H1 (cell line): ENCODE measurements around the gene AGPAT2. TPM values are rescaled to one million over a fixed set of nuclear protein-coding genes. Genes with fewer than 3 reads are reported as not detected.

ENCODE experiments used
- BACH1 ChIP-seq: IDR thresholded peaks from 2 replicates; pipeline ENCODE4 v1.6.1; 2012; ENCODE audit warnings: low read length, improper control_type of control experiment
- CHD7 ChIP-seq: fragments of 300-600 bp; sonication (generic); IDR thresholded peaks from 2 replicates; pipeline ENCODE4 v1.7.1; 2012; ENCODE audit warnings: low read length, moderate library complexity, mild to moderate bottlenecking, inconsistent platforms; ENCODE audit not compliant: insufficient replicate concordance
- HDAC6 ChIP-seq: IDR thresholded peaks from one replicate; pipeline ENCODE4 v1.7.1; 2012; ENCODE audit warnings: low read depth, mild to moderate bottlenecking, inconsistent platforms, low read length, moderate library complexity
- POLR2AphosphoS5 ChIP-seq: IDR thresholded peaks from 2 replicates; pipeline ENCODE4 v1.6.1; 2011; ENCODE audit warnings: low read depth, low read length
- SIRT6 ChIP-seq: IDR thresholded peaks from one replicate; pipeline ENCODE4 v1.7.1; 2012; ENCODE audit warnings: low read length, inconsistent platforms
- polyA plus RNA-seq, 7 experiments: library from polyadenylated mRNA; depleted of rRNA in 3 of 7; stranded (reverse) in 5 of 7; unstranded in 2 of 7; fragments of >200 nt in 5 of 7; fragments of 200-250 nt in 2 of 7; gene quantifications; 1 replicate in 5 of 7; 2 replicates in 1 of 7; 4 replicates in 1 of 7; pipeline versions ENCODE4 v1.2.1 to v1.2.3, GENCODE V29; 2011 to 2013; ENCODE audit warnings: missing spikeins in 2 of 7, mixed read lengths in 2 of 7
- total RNA-seq: library from RNA; stranded (reverse); fragmentation: NEBNext Ultra II Directional; extraction: Animal tissue kit (Norgen Biotek cat#: 25700); gene quantifications from 2 replicates; pipeline ENCODE4 v1.2.1, GENCODE V29; 2021

AGPAT2 gene
- total and polyA plus RNA-seq, 2 of the 8 experiments (the other 6 are each of a cell fraction or from before 2014, with no cell fraction given): 31.6 to 37.6 TPM

GRCh38 chr9:136697821-136698526 is 10.7 kb upstream of the AGPAT2 start (continued):
- TF ChIP-seq CHD7 (no peak), POLR2AphosphoS5 (no peak), BACH1 (no peak), HDAC6 (no peak), SIRT6 (no peak)
